ENCODE measurements around the gene CDHR5.

CDHR5 gene

DNA sequence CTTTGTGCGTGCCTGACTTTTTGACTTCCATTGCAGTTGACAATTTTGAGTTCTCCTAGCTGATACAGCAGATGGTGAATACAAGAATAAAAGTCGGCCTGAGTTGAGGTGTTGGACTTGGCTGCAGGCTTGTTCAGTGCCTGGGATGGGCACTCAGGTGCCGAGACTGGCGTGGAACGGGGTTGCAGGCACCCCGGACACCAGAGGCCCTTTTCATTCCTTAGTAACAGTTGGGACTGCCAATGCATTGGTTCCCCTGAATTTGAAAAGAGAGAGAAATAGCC, 47.2 kb downstream of the CDHR5 start:
- ATAC-seq (ENCODE audit: insufficient read depth, low read depth) (no peak), DNase-seq (no peak)
- TF ChIP-seq EZH2 (IDR thresholded peaks at IDR 0.05; ENCODE audit: borderline replicate concordance, low read depth, low read length, severe bottlenecking) = no peak
- TF ChIP-seq, protein P1, sequence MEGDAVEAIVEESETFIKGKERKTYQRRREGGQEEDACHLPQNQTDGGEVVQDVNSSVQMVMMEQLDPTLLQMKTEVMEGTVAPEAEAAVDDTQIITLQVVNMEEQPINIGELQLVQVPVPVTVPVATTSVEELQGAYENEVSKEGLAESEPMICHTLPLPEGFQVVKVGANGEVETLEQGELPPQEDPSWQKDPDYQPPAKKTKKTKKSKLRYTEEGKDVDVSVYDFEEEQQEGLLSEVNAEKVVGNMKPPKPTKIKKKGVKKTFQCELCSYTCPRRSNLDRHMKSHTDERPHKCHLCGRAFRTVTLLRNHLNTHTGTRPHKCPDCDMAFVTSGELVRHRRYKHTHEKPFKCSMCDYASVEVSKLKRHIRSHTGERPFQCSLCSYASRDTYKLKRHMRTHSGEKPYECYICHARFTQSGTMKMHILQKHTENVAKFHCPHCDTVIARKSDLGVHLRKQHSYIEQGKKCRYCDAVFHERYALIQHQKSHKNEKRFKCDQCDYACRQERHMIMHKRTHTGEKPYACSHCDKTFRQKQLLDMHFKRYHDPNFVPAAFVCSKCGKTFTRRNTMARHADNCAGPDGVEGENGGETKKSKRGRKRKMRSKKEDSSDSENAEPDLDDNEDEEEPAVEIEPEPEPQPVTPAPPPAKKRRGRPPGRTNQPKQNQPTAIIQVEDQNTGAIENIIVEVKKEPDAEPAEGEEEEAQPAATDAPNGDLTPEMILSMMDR (IDR thresholded peaks at IDR 0.05; ENCODE audit: borderline replicate concordance, extremely low read depth, low read length, poor library complexity, severe bottlenecking) = no peak
- Histone ChIP-seq H2AFZ (ENCODE audit: low read depth, low read length) (no peak overlapping the region), H3K9ac (ENCODE audit: low read depth, low read length) (peak overlapping the region; percentile 78), H3K4me3 (ENCODE audit: low read depth in 1 of 2, low read length in 2 of 2) (peak overlapping the region; percentile 82 to 85), H3K79me2 (ENCODE audit: insufficient read depth, low read length) (peaks cover 59% of the 10 kb centered on the region), H3K27ac (ENCODE audit: low read length) (peak overlapping the region; percentile 61), H3K27me3 (ENCODE audit: insufficient read depth, low read length, poor library complexity) (no peaks in the 10 kb centered on the region), H3K9me3 (ENCODE audit: insufficient read depth, low read length, severe bottlenecking) (no peaks in the 10 kb centered on the region), H3K36me3 (ENCODE audit: insufficient read depth, low read length) (peaks cover 49% of the 10 kb centered on the region), H3K4me2 (ENCODE audit: insufficient read depth, low read length) (peak overlapping the region; percentile 95), H3K4me1 (ENCODE audit: insufficient read depth, low read length) (peaks cover 43% of the 10 kb centered on the region), H4K20me1 (ENCODE audit: insufficient read depth, low read length) (peaks cover 53% of the 10 kb centered on the region)

DNA sequence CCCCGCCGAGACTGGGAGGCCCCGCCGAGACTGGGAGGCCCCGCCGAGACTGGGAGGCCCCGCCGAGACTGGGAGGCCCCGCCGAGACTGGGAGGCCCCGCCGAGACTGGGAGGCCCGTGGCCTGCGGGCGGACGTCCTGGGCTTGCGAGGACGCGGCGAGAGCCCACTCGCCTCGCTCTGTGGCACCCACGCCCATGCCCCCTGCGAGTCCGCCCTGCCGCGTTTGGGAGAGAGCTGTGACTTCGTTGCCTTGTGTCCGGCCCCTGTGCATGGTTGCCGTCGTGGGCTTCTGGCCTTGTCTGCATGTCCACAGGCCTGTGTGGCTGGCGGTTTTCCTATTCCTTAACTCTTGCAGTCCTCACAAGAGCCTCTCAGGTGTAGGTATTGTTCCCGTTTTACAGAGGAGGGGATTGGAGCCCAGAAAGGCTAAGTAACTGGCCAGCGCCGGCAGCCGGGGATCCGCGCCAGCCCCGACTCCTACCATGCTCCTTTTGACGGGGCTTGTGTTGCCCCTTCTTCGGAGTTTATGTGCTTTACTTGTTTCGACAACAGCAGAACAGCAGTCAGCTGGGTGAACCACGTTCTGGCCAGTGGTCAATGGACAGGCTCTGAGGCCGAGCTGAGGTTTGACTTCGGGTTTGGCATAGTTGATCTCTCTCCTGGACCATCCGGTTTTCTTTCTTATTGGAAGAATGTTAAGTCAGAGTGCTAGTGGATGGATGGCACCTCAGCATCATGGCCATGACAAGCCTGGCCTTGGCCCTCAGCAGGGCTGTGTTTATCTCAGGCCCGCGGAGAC, 47.7 kb downstream of the CDHR5 start:
- Histone ChIP-seq H3K27me3 (ENCODE audit: insufficient read depth, low read length, poor library complexity) (no peaks in the 10 kb centered on the region), H3K27ac (ENCODE audit: low read length) (peak overlapping the region; percentile 61), H3K9me3 (ENCODE audit: insufficient read depth, low read length, severe bottlenecking) (no peaks in the 10 kb centered on the region), H3K36me3 (ENCODE audit: insufficient read depth, low read length) (peaks cover 45% of the 10 kb centered on the region), H3K4me3 (ENCODE audit: low read depth in 1 of 2, low read length in 2 of 2) (peak overlapping the region; percentile 82 to 85), H2AFZ (ENCODE audit: low read depth, low read length) (no peak overlapping the region), H3K9ac (ENCODE audit: low read depth, low read length) (peak overlapping the region; percentile 78), H3K4me2 (ENCODE audit: insufficient read depth, low read length) (peak overlapping the region; percentile 95), H3K79me2 (ENCODE audit: insufficient read depth, low read length) (peaks cover 56% of the 10 kb centered on the region), H4K20me1 (ENCODE audit: insufficient read depth, low read length) (peaks cover 50% of the 10 kb centered on the region), H3K4me1 (ENCODE audit: insufficient read depth, low read length) (peaks cover 43% of the 10 kb centered on the region)
- ATAC-seq (ENCODE audit: insufficient read depth, low read depth) = no peak
- no peak for DNase-seq
- TF ChIP-seq, protein P1 (IDR thresholded peaks at IDR 0.05; ENCODE audit: borderline replicate concordance, extremely low read depth, low read length, poor library complexity, severe bottlenecking) = no peak
- no peak for TF ChIP-seq EZH2 (IDR thresholded peaks at IDR 0.05; ENCODE audit: borderline replicate concordance, low read depth, low read length, severe bottlenecking)

DNA sequence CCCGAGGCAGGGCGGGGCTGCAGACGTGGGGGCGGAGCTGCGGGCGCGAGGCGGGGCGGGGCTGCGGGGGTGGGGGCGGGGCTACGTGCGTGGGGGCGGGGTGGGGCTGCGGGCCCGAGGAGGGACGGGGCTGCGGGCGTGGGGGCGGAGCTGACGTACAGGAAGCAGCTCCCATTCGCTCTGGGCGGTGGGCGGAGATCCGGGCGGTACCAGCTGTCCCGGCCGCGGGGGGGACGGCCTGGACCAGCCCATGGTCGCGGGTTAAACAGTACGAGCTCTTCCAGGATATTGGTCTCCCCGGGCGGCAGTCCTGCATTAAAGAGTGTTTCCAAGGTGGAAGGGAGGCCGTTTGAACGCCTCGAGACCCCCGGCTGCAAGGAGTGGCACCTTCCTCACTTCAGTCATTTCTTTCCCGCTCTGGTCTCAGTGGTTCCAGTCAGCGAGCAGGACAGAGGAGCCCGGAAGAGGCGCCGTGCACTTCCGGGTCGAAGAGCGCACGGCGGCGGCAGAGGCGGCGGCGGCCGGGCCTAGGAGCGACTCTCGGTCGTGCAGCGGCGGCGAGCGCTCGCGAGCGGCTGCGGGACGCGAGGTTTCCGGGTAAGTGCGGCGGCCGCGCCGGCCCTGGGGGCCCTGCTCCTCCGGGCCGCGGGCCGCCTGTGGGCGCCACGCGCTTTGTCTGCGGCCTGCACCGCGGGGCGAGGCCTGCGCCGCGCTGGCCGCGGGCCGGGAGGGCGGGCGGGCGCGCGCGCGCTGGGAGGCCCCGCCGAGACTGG, 48.6 kb downstream of the CDHR5 start, which contains the start of gene PHRF1:
PHRF1 (plus strand) TSS at position 475 of the 773 bp plus-strand sequence. CDS start 5,043 bp downstream, outside the sequence.
- H3K36me3 ChIP-seq (ENCODE audit: insufficient read depth, low read length) = peaks cover 37% of the 10 kb centered on the region
- peaks cover 47% of the 10 kb centered on the region for H3K79me2 ChIP-seq (ENCODE audit: insufficient read depth, low read length)
- peak; percentile 93 for DNase-seq
- peak within 1 kb of the TSS; percentile 78 for H3K9ac ChIP-seq (ENCODE audit: low read depth, low read length)
- peak; percentile 90 for ATAC-seq (ENCODE audit: insufficient read depth, low read depth)
- H3K4me2 ChIP-seq (ENCODE audit: insufficient read depth, low read length) = peak within 1 kb of the TSS; percentile 96
- TF ChIP-seq, protein P1 (IDR thresholded peaks at IDR 0.05; ENCODE audit: borderline replicate concordance, extremely low read depth, low read length, poor library complexity, severe bottlenecking) = no peak
- no peak for TF ChIP-seq EZH2 (IDR thresholded peaks at IDR 0.05; ENCODE audit: borderline replicate concordance, low read depth, low read length, severe bottlenecking)
- peak within 1 kb of the TSS; percentile 82 to 85 for H3K4me3 ChIP-seq (ENCODE audit: low read depth in 1 of 2, low read length in 2 of 2)
- no peaks in the 10 kb centered on the region for H3K27me3 ChIP-seq (ENCODE audit: insufficient read depth, low read length, poor library complexity)
- peaks cover 43% of the 10 kb centered on the region for H3K4me1 ChIP-seq (ENCODE audit: insufficient read depth, low read length)
- H2AFZ ChIP-seq (ENCODE audit: low read depth, low read length) = peak within 1 kb of the TSS; percentile 79
- H4K20me1 ChIP-seq (ENCODE audit: insufficient read depth, low read length) = peaks cover 42% of the 10 kb centered on the region
- peak within 1 kb of the TSS; percentile 89 for H3K27ac ChIP-seq (ENCODE audit: low read length)
- H3K9me3 ChIP-seq (ENCODE audit: insufficient read depth, low read length, severe bottlenecking) = no peaks in the 10 kb centered on the region
